Progenitor cell of endocrine pancreas (in vitro differentiated cells): ENCODE measurements around the gene FGD1. TPM values are rescaled to one million over a fixed set of nuclear protein-coding genes. Genes with fewer than 3 reads are reported as not detected.

Experiments
- DNase-seq: peaks from one replicate; pipeline ENCODE4 v3.0.0; 2021; ENCODE audit warnings: low spot score; ENCODE audit not compliant: unreplicated experiment
- H3K27ac Mint-ChIP-seq: 2 replicates; pipeline ENCODE4 v1.8.0; 2021; ENCODE audit warnings: mild to moderate bottlenecking, moderate library complexity, mixed read lengths
- H3K27me3 Mint-ChIP-seq: 2 replicates; pipeline ENCODE4 v1.8.0; 2021; ENCODE audit warnings: mixed read lengths
- H3K36me3 Mint-ChIP-seq: 2 replicates; pipeline ENCODE4 v1.8.0; 2022; ENCODE audit warnings: mixed read lengths; ENCODE audit not compliant: insufficient read depth
- H3K4me1 Mint-ChIP-seq: 2 replicates; pipeline ENCODE4 v1.8.0; 2021; ENCODE audit warnings: low read depth, mixed read lengths
- H3K4me3 Mint-ChIP-seq: 2 replicates; pipeline ENCODE4 v1.8.0; 2021; ENCODE audit warnings: low read depth, mild to moderate bottlenecking, moderate library complexity, mixed read lengths
- H3K9me3 Mint-ChIP-seq: 2 replicates; pipeline ENCODE4 v1.8.0; 2021; ENCODE audit warnings: low read depth, mixed read lengths
- total RNA-seq: library from RNA; stranded (reverse); gene quantifications from 2 replicates; pipeline ENCODE4 v1.2.1, GENCODE V29; 2021
- TF ChIP-seq, protein P1 (sequence below): fragments of 200-600 bp; sonication (generic); IDR thresholded peaks from one replicate; pipeline ENCODE4 v1.5.0; 2021; ENCODE audit warnings: antibody characterized with exemption, mild to moderate bottlenecking; ENCODE audit not compliant: unreplicated experiment

FGD1 gene
- total RNA-seq, 1 donor from 2014 or later, result 24.7 TPM

DNA sequence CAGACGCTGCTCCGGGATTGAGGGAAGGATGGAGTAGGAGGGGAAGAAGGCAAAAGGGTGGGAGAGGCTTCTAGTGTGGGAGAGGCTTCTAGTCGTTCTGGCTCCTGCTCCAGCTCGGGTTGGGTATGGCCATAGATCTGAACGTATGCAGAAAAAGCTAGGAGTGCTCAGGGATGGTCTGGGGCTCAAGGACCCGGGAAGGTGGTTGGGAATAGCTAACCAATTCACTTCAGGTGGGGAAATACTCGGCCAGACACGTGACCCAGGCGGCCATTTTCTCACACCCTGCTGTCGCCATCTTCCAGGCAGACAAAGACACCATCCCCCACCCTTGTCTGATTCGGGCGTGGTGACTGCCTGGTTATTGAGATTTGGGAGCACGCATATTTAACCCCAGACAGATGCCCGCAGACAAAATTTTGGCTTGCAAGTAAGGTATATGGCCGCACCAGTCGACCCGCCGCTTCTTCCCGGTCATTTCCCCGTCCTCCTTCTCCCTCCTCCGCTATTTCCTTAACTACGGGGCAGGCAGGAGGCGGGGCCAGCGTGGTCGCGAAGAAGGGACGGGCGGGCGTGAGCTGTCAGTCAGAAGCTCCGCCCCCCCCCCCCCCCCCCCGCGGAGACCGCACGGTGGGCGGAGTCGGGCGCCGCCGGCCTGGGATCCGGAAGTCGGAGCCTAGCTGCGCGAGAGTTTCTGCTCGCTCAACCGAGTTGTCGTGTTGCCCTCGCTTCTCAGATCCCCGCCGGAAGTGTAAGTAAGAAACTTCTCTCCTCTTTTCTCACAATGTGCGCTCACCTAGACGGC is 33.7 kb upstream of the FGD1 start, which contains the start of gene GNL3L:
Gene GNL3L (plus strand): TSS at position 668 of the 805 bp plus-strand sequence. CDS start 2,348 bp downstream, outside the sequence.
- Mint-ChIP-seq H3K27me3 (no peaks in the 10 kb centered on the region), H3K36me3 (peaks cover 17% of the 10 kb centered on the region), H3K9me3 (peaks cover 22% of the 10 kb centered on the region), H3K27ac (peak within 1 kb of the TSS; percentile 99), H3K4me1 (peaks cover 5% of the 10 kb centered on the region), H3K4me3 (peak within 1 kb of the TSS; percentile 93)
- TF ChIP-seq, protein P1, sequence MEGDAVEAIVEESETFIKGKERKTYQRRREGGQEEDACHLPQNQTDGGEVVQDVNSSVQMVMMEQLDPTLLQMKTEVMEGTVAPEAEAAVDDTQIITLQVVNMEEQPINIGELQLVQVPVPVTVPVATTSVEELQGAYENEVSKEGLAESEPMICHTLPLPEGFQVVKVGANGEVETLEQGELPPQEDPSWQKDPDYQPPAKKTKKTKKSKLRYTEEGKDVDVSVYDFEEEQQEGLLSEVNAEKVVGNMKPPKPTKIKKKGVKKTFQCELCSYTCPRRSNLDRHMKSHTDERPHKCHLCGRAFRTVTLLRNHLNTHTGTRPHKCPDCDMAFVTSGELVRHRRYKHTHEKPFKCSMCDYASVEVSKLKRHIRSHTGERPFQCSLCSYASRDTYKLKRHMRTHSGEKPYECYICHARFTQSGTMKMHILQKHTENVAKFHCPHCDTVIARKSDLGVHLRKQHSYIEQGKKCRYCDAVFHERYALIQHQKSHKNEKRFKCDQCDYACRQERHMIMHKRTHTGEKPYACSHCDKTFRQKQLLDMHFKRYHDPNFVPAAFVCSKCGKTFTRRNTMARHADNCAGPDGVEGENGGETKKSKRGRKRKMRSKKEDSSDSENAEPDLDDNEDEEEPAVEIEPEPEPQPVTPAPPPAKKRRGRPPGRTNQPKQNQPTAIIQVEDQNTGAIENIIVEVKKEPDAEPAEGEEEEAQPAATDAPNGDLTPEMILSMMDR, result no peak
- peak; percentile 56 for DNase-seq

DNA sequence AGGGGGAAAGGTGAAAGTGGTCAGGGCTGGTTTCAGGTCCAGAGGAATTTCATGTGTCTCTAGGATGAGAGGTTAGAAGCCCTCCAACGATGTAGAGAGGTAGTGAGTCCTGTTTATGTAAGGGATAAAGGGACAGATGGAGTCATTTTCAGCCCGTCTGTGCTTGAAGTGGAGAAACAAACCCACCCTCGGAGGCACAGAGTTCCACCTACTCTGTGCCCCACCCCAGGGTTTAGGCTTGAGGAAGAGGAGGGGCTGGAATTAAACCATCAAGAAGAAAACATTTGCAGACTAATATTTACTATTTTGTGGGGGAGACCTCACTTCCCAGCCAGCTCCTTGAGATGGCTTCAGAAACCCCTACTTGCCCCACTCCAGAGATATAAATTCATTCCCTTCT is 33.1 kb upstream of the FGD1 start:
- Mint-ChIP-seq H3K27me3 (no peaks in the 10 kb centered on the region), H3K4me1 (peaks cover 5% of the 10 kb centered on the region), H3K36me3 (peaks cover 11% of the 10 kb centered on the region), H3K27ac (peak overlapping the region; percentile 99), H3K4me3 (peak overlapping the region; percentile 93), H3K9me3 (peaks cover 18% of the 10 kb centered on the region)
- TF ChIP-seq, protein P1, result no peak
- no peak for DNase-seq

DNA sequence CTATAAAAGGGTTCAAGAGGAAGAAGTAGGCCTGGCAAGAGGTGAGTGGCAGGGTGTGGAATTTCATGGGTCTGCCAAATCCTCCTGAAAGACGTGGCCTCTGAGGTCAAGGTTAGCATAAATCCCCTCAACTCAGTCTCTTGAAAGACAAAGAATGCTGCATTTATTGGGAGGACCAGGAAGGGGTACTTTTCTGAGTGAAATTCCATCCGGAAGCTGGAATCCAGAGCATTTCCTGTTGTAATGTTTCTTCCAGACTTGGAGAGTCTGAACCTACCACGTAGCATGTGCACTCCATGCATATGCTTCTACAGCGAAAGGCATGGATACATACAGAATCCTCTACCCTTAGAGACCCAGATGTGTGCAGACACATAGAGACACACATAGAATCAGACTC is 13.4 kb upstream of the FGD1 start:
- Mint-ChIP-seq H3K27ac (no peak overlapping the region), H3K4me1 (no peaks in the 10 kb centered on the region), H3K36me3 (peaks cover 3% of the 10 kb centered on the region), H3K4me3 (no peak overlapping the region), H3K27me3 (peaks cover 4% of the 10 kb centered on the region), H3K9me3 (peaks cover 22% of the 10 kb centered on the region)
- DNase-seq, result no peak
- TF ChIP-seq, protein P1, result no peak

DNA sequence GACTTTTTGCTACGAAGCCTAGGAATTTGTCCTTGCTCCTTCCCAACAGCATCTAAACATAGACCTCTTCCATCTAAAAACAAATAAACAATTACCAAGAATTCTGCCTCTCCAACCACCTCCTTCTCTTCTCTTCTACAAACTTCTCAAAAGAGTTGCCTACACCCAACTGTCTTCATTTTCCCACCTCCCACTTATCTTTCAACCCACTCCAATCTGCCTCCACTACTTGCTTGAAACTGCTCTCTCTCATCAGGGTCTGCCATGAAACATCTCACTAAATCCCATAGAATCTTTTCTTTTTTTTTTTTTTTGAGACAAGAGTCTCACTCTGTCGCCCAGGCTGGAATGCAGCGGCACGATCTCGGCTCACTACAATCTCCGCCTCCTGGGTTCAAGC is 902 bp upstream of the FGD1 start:
- TF ChIP-seq, protein P1, result no peak
- Mint-ChIP-seq H3K27me3 (no peaks in the 10 kb centered on the region), H3K36me3 (peaks cover 5% of the 10 kb centered on the region), H3K27ac (peak overlapping the region; percentile 27), H3K4me3 (peak overlapping the region; percentile 82), H3K4me1 (peaks cover 21% of the 10 kb centered on the region), H3K9me3 (peaks cover 38% of the 10 kb centered on the region)
- no peak for DNase-seq

DNA sequence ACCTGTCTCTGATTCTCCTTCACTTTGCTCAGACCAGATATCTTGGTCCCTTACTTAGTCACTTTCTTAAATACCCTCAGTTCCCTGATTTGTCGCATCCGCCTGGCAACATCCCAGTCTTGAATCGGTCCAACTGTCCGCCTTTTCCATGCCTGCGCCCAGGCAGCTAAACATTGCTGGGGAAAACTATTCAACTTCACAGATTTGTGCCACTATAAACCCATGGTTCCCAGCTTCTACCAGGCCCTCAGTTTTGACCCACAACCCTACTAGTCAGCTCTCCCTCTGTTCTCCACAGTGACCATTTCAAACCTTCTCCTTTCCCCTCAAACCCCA is 451 bp upstream of the FGD1 start:
- no peak for DNase-seq
- Mint-ChIP-seq H3K27ac (peak overlapping the region; percentile 63), H3K4me3 (peak overlapping the region; percentile 82), H3K4me1 (peaks cover 21% of the 10 kb centered on the region), H3K9me3 (peaks cover 38% of the 10 kb centered on the region), H3K27me3 (no peaks in the 10 kb centered on the region), H3K36me3 (peaks cover 7% of the 10 kb centered on the region)
- TF ChIP-seq, protein P1, result no peak
